Liver (tissue), 9 donors: ENCODE data around the gene TMEM123. TPM values are rescaled to one million over a fixed set of nuclear protein-coding genes. Genes with fewer than 3 reads are reported as not detected.

Source experiments
- DNase-seq: peaks from one replicate; pipeline ENCODE4 v3.0.0-alpha.2; 2017; ENCODE audit warnings: low spot score
- H3K27ac ChIP-seq, 2 donors: one replicate each; pipeline ENCODE4 v1.7.0; 2013; ENCODE audit warnings: inconsistent platforms in 2 of 2, low read length in 2 of 2, control low read depth in 1 of 2, low read depth in 1 of 2, mild to moderate bottlenecking in 1 of 2
- H3K27me3 ChIP-seq, 4 donors: one replicate each; pipeline versions ENCODE4 v1.6.1 to v1.7.0; 2013; ENCODE audit warnings: low read length in 3 of 4, inconsistent platforms in 1 of 4, mild to moderate bottlenecking in 1 of 4, moderate library complexity in 1 of 4; ENCODE audit not compliant: control insufficient read depth in 4 of 4, insufficient read depth in 4 of 4
- H3K36me3 ChIP-seq, 4 donors: one replicate each; pipeline versions ENCODE4 v1.6.1 to v1.7.0; 2013; ENCODE audit warnings: low read length in 3 of 4, mild to moderate bottlenecking in 3 of 4, low read depth in 1 of 4, moderate library complexity in 1 of 4; ENCODE audit not compliant: control insufficient read depth in 4 of 4, insufficient read depth in 3 of 4
- H3K4me1 ChIP-seq, 4 donors: one replicate each; pipeline versions ENCODE4 v1.6.1 to v1.7.0; 2013; ENCODE audit warnings: low read length in 3 of 4, mild to moderate bottlenecking in 3 of 4, moderate library complexity in 1 of 4; ENCODE audit not compliant: control insufficient read depth in 4 of 4, insufficient read depth in 4 of 4
- H3K4me3 ChIP-seq, 3 donors: one replicate each; pipeline versions ENCODE4 v1.6.1 to v1.7.0; 2013; ENCODE audit warnings: low read length in 3 of 3, control low read depth in 1 of 3, low read depth in 1 of 3, mild to moderate bottlenecking in 1 of 3
- H3K9ac ChIP-seq, 2 donors: one replicate each; pipeline ENCODE4 v1.7.0; 2013; ENCODE audit warnings: low read length in 2 of 2, mild to moderate bottlenecking in 2 of 2, moderate library complexity in 2 of 2, control low read depth in 1 of 2, low read depth in 1 of 2
- H3K9me3 ChIP-seq, 4 donors: one replicate each; pipeline versions ENCODE4 v1.6.1 to v1.7.0; 2013; ENCODE audit warnings: low read length in 3 of 4; ENCODE audit not compliant: control insufficient read depth in 4 of 4
- CTCF ChIP-seq: fragments of 150-350 bp; IDR thresholded peaks from 2 replicates; pipeline ENCODE4 v1.5.1; 2017; ENCODE audit warnings: improper control_type of control experiment, low read depth, low read length; ENCODE audit not compliant: missing input control
- EGR1 ChIP-seq, 2 donors: IDR thresholded peaks; 2 replicates each; pipeline ENCODE4 v1.6.1; 2016 to 2018; ENCODE audit warnings: antibody characterized with exemption in 2 of 2, low read depth in 2 of 2
- GABPA ChIP-seq, 2 donors: IDR thresholded peaks in 1 of 2; conservative IDR thresholded peaks in 1 of 2; 2 replicates each; pipeline ENCODE4 v1.6.1; 2016; ENCODE audit warnings: antibody characterized with exemption in 2 of 2, mild to moderate bottlenecking in 1 of 2, moderate library complexity in 1 of 2
- HNF4A ChIP-seq, 2 donors: conservative IDR thresholded peaks; 2 replicates each; pipeline ENCODE4 v1.6.1; 2016; ENCODE audit warnings: antibody characterized with exemption in 2 of 2, mild to moderate bottlenecking in 2 of 2
- HNF4G ChIP-seq: IDR thresholded peaks from 2 replicates; pipeline ENCODE4 v1.6.1; 2016; ENCODE audit warnings: antibody characterized with exemption
- JUND ChIP-seq, 2 donors: IDR thresholded peaks; 2 replicates each; pipeline ENCODE4 v1.6.1; 2016; ENCODE audit warnings: antibody characterized with exemption in 2 of 2
- RAD21 ChIP-seq, 2 donors: IDR thresholded peaks; 2 replicates each; pipeline ENCODE4 v1.6.1; 2016; ENCODE audit warnings: antibody characterized with exemption in 2 of 2, mild to moderate bottlenecking in 2 of 2
- RXRA ChIP-seq, 2 donors: IDR thresholded peaks; 2 replicates each; pipeline ENCODE4 v1.6.1; 2017 to 2018; ENCODE audit warnings: antibody characterized with exemption in 2 of 2, mild to moderate bottlenecking in 1 of 2
- SP1 ChIP-seq: IDR thresholded peaks from 2 replicates; pipeline ENCODE4 v1.6.1; 2018; ENCODE audit warnings: antibody characterized with exemption, mild to moderate bottlenecking
- TAF1 ChIP-seq: conservative IDR thresholded peaks from 2 replicates; pipeline ENCODE4 v1.6.1; 2016; ENCODE audit warnings: antibody characterized with exemption, mild to moderate bottlenecking
- YY1 ChIP-seq: IDR thresholded peaks from 2 replicates; pipeline ENCODE4 v1.6.1; 2016; ENCODE audit warnings: antibody characterized with exemption, mild to moderate bottlenecking
- WGBS: extraction: QIAGEN DNeasy Blood & Tissue Kit; methylation state at CpG from one replicate; pipeline ENCODE4 v1.1.7; 2013; 5-methylcytosine and 5-hydroxymethylcytosine counted together
- polyA plus RNA-seq, 2 donors: library from polyadenylated mRNA; stranded (reverse) in 1 of 2; unstranded in 1 of 2; fragments of 200-250 nt in 1 of 2; fragments of >200 nt in 1 of 2; fragmentation: Nextera tagmentation in 1 of 2; extraction: Ambion mirVana in 1 of 2; gene quantifications; one replicate each; pipeline versions ENCODE4 v1.2.1 to v1.2.3, GENCODE V29; 2013 to 2015
- total RNA-seq, 2 donors: library from RNA; depleted of rRNA; stranded (reverse); fragments of >200 nt; gene quantifications; one replicate each; pipeline ENCODE4 v1.2.3, GENCODE V29; 2014
- TF ChIP-seq, protein P1 (sequence below): IDR thresholded peaks from 2 replicates; pipeline ENCODE4 v1.6.1; 2016; ENCODE audit warnings: antibody characterized with exemption, mild to moderate bottlenecking
- TF ChIP-seq, protein P2 (sequence below): IDR thresholded peaks from 2 replicates; pipeline ENCODE4 v1.6.1; 2016; ENCODE audit warnings: antibody characterized with exemption
- TF ChIP-seq, protein P3 (sequence below): IDR thresholded peaks from 2 replicates; pipeline ENCODE4 v1.6.1; 2016; ENCODE audit warnings: antibody characterized with exemption
- donor health status: healthy.
- donor health status: healthy.
- donor health status: healthy.
- donor health status: healthy.
- donor health status: healthy.

Gene TMEM123
- total and polyA plus RNA-seq, 4 donors, result 101 to 140 (median 107) TPM

GRCh38 chr11:102413497-102413896, 39.1 kb downstream of the TMEM123 start:
- no peak overlapping the region for H3K27ac ChIP-seq

DNA sequence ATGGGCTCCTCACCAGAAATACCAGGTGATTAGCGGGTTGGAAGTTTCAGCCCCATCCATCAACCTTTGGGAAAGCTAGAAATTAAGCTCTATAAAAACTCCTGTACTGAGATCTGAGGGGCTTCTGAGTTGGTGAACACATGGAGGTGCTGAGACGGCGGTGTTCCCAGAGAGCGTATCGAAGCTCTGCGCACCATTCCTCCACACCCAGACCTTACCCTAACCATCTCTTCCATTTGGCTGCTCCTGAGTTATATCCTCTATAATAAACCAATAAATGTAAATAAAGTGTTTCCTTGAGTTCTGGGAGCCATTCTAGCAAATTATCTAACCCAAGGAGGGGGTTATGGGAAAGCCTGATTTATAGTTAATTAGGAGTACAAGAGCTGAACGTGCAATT, 41.4 kb downstream of the TMEM123 start:
- DNase-seq, result no peak
- no peak for TF ChIP-seq GABPA (IDR thresholded peaks at IDR 0.05 in 1 of 2, conservative IDR thresholded peaks at IDR 0.05 in 1 of 2)
- WGBS, result 97% methylated on average over 7 of the region's 7 CpGs
- no peaks in the 10 kb centered on the region for H3K9me3 ChIP-seq
- no peak overlapping the region for H3K4me3 ChIP-seq
- H3K4me1 ChIP-seq, result peaks cover 0 to 7% (median 2%) of the 10 kb centered on the region in 4 donors
- H3K27me3 ChIP-seq, result no peaks in the 10 kb centered on the region
- H3K27ac ChIP-seq, result no peak overlapping the region
- no peak overlapping the region for H3K9ac ChIP-seq
- peaks cover under 1 to 10% (median 3%) of the 10 kb centered on the region in 4 donors for H3K36me3 ChIP-seq

More at GRCh38 chr11:102413497-102413896, 39.1 kb downstream of the TMEM123 start:
- TF ChIP-seq CTCF (no peak), HNF4A (conservative IDR thresholded peaks at IDR 0.05) (no peak), TAF1 (no peak), SP1 (no peak), RXRA (IDR thresholded peaks at IDR 0.05) (no peak), GABPA (IDR thresholded peaks at IDR 0.05 in 1 of 2, conservative IDR thresholded peaks at IDR 0.05 in 1 of 2) (no peak), YY1 (no peak)
- TF ChIP-seq, protein P1, sequence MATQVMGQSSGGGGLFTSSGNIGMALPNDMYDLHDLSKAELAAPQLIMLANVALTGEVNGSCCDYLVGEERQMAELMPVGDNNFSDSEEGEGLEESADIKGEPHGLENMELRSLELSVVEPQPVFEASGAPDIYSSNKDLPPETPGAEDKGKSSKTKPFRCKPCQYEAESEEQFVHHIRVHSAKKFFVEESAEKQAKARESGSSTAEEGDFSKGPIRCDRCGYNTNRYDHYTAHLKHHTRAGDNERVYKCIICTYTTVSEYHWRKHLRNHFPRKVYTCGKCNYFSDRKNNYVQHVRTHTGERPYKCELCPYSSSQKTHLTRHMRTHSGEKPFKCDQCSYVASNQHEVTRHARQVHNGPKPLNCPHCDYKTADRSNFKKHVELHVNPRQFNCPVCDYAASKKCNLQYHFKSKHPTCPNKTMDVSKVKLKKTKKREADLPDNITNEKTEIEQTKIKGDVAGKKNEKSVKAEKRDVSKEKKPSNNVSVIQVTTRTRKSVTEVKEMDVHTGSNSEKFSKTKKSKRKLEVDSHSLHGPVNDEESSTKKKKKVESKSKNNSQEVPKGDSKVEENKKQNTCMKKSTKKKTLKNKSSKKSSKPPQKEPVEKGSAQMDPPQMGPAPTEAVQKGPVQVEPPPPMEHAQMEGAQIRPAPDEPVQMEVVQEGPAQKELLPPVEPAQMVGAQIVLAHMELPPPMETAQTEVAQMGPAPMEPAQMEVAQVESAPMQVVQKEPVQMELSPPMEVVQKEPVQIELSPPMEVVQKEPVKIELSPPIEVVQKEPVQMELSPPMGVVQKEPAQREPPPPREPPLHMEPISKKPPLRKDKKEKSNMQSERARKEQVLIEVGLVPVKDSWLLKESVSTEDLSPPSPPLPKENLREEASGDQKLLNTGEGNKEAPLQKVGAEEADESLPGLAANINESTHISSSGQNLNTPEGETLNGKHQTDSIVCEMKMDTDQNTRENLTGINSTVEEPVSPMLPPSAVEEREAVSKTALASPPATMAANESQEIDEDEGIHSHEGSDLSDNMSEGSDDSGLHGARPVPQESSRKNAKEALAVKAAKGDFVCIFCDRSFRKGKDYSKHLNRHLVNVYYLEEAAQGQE, result no peak
- TF ChIP-seq, protein P2, sequence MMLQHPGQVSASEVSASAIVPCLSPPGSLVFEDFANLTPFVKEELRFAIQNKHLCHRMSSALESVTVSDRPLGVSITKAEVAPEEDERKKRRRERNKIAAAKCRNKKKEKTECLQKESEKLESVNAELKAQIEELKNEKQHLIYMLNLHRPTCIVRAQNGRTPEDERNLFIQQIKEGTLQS, result no peak
- 98% methylated on average over 4 of the region's 4 CpGs for WGBS
- DNase-seq, result no peak
- Histone ChIP-seq H3K4me1 (peaks cover 0 to 10% (median 0%) of the 10 kb centered on the region in 4 donors), H3K9ac (no peak overlapping the region), H3K9me3 (no peaks in the 10 kb centered on the region), H3K36me3 (peaks cover 0 to 4% (median 3%) of the 10 kb centered on the region in 4 donors), H3K4me3 (no peak overlapping the region), H3K27me3 (no peaks in the 10 kb centered on the region)

GRCh38 chr11:102410382-102410784, 42.2 kb downstream of the TMEM123 start:
- H3K4me3 ChIP-seq, result no peak overlapping the region
- 84% methylated on average over 5 of the region's 5 CpGs for WGBS
- H3K27me3 ChIP-seq, result no peaks in the 10 kb centered on the region
- H3K9ac ChIP-seq, result no peak overlapping the region
- H3K27ac ChIP-seq, result no peak overlapping the region
- H3K36me3 ChIP-seq, result peaks cover 2 to 14% (median 3%) of the 10 kb centered on the region in 4 donors
- DNase-seq, result no peak
- H3K9me3 ChIP-seq, result no peaks in the 10 kb centered on the region
- peaks cover 0 to 7% (median 2%) of the 10 kb centered on the region in 4 donors for H3K4me1 ChIP-seq
- TF ChIP-seq RAD21 (IDR thresholded peaks at IDR 0.05) (no peak), CTCF (no peak), HNF4G (no peak), JUND (IDR thresholded peaks at IDR 0.05) (no peak), RXRA (IDR thresholded peaks at IDR 0.05) (no peak), HNF4A (conservative IDR thresholded peaks at IDR 0.05) (no peak), EGR1 (IDR thresholded peaks at IDR 0.05; ENCODE audit: low read depth in 2 of 2) (no peak)
- TF ChIP-seq, protein P3, sequence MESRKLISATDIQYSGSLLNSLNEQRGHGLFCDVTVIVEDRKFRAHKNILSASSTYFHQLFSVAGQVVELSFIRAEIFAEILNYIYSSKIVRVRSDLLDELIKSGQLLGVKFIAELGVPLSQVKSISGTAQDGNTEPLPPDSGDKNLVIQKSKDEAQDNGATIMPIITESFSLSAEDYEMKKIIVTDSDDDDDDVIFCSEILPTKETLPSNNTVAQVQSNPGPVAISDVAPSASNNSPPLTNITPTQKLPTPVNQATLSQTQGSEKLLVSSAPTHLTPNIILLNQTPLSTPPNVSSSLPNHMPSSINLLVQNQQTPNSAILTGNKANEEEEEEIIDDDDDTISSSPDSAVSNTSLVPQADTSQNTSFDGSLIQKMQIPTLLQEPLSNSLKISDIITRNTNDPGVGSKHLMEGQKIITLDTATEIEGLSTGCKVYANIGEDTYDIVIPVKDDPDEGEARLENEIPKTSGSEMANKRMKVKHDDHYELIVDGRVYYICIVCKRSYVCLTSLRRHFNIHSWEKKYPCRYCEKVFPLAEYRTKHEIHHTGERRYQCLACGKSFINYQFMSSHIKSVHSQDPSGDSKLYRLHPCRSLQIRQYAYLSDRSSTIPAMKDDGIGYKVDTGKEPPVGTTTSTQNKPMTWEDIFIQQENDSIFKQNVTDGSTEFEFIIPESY, result no peak
